Measurements from ENCODE around the gene IL1RL2. TPM values are rescaled to one million over a fixed set of nuclear protein-coding genes. Genes with fewer than 3 reads are reported as not detected.
A peak's percentile ranks its signal among the peaks of the same experiment; 100 is the strongest.

Gene IL1RL2
- total RNA-seq, 3 donors from 2014 or later (not counting 1 experiment from before 2014, with no cell fraction given): not detected

DNA sequence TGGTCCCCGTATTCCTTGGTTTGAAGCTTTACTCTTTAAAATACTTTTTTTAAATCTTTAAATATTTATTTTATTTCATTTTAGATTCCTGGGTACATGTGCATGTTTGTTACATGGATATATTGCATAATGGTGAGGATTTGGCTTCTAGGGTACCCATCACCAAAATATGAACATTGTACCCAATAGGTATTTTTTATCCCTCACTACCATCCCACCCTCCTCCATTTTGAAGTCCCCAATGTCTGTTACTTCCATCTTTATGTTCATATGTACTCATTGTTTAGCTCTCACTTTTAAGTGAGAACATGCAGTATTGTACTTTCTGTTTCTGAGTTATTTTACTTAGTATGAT is 65.0 kb downstream of the IL1RL2 start:
- H3K4me3 Mint-ChIP-seq: no peak overlapping the region
- H3K9me3 Mint-ChIP-seq: no peaks in the 10 kb centered on the region
- H3K36me3 Mint-ChIP-seq: no peaks in the 10 kb centered on the region
- Histone ChIP-seq H3K27me3 (ENCODE audit: control insufficient read depth, insufficient read depth, low read length) (peaks cover 2% of the 10 kb centered on the region), H3K4me3 (ENCODE audit: low read length) (no peak overlapping the region), H3K27ac (ENCODE audit: low read length) (no peak overlapping the region), H3K36me3 (ENCODE audit: control insufficient read depth, insufficient read depth, low read length) (no peaks in the 10 kb centered on the region), H3K4me1 (ENCODE audit: control insufficient read depth, insufficient read depth, low read length) (peaks cover 31% of the 10 kb centered on the region), H3K9me3 (ENCODE audit: control insufficient read depth, insufficient read depth, low read length) (no peaks in the 10 kb centered on the region)
- WGBS (ENCODE audit: insufficient coverage): no CpG with 5 or more reads among the region's 1 CpG
- intact Hi-C loops (cut with micrococcal nuclease): loop anchor here (5.0 kb wide), 2 partner anchors 115 to 190 kb away; no protein-coding TSS in a partner anchor
- no peak for DNase-seq
- TF ChIP-seq CTCF (IDR thresholded peaks at IDR 0.05): peak; percentile 4
- no peak for ATAC-seq
- H3K27ac Mint-ChIP-seq: no peak overlapping the region
- H3K27me3 Mint-ChIP-seq (ENCODE audit: low read depth in 2 of 2): peaks cover 0 to 8% of the 10 kb centered on the region in 2 donors
- H3K4me1 Mint-ChIP-seq: peaks cover 36 to 41% of the 10 kb centered on the region in 2 donors

GRCh38 chr2:102252236-102252635 is 65.4 kb downstream of the IL1RL2 start:
- ATAC-seq (no peak), DNase-seq (no peak)
- H3K4me3 Mint-ChIP-seq: peak overlapping the region; percentile 71
- H3K36me3 Mint-ChIP-seq: no peaks in the 10 kb centered on the region
- H3K27me3 Mint-ChIP-seq (ENCODE audit: low read depth in 2 of 2): peaks cover 0 to 8% of the 10 kb centered on the region in 2 donors
- H3K36me3 ChIP-seq (ENCODE audit: control insufficient read depth, insufficient read depth, low read length): no peaks in the 10 kb centered on the region
- peaks cover 35% of the 10 kb centered on the region for H3K4me1 ChIP-seq (ENCODE audit: control insufficient read depth, insufficient read depth, low read length)
- no peaks in the 10 kb centered on the region for H3K9me3 Mint-ChIP-seq
- H3K27me3 ChIP-seq (ENCODE audit: control insufficient read depth, insufficient read depth, low read length): peaks cover 2% of the 10 kb centered on the region
- H3K4me1 Mint-ChIP-seq: peaks cover 40 to 45% of the 10 kb centered on the region in 2 donors
- no peaks in the 10 kb centered on the region for H3K9me3 ChIP-seq (ENCODE audit: control insufficient read depth, insufficient read depth, low read length)
- no peak overlapping the region for H3K27ac Mint-ChIP-seq
- H3K4me3 ChIP-seq (ENCODE audit: low read length): no peak overlapping the region
- TF ChIP-seq CTCF (IDR thresholded peaks at IDR 0.05): no peak
- WGBS (ENCODE audit: insufficient coverage): no CpG with 5 or more reads among the region's 2 CpGs
- intact Hi-C loops (cut with micrococcal nuclease): loop anchor here (5.0 kb wide), 2 partner anchors 115 to 190 kb away; no protein-coding TSS in a partner anchor
- H3K27ac ChIP-seq (ENCODE audit: low read length): no peak overlapping the region

DNA sequence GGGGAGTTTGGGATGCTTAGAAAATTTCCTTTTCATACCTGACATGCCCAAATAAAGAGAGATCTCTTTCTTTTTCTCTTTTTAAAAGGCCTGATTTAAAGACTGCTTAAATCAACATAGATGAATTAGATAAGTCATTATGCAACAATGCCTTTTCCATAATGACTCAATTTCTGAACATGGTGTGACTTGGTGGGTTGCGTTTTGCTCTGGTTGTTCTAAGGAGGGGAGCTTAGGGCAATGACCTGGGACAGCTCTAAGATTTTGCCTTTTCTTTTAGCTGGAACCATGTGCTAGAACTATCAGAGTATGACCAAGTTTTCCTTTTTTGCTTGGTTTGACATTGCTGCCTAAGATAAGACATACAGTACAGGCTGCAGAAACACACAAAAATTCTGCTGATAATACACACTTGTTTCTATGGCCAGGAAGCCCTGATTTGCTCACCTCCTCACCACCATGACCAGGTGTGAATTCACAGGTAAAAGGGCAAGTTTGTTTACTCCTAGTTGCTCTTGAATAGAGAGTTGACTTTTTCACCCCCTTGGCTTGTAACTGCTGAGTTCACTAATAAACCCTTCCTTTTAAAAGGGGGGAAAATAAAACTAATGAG is 66.4 kb downstream of the IL1RL2 start:
- no peaks in the 10 kb centered on the region for H3K36me3 Mint-ChIP-seq
- TF ChIP-seq CTCF (IDR thresholded peaks at IDR 0.05): no peak
- peak overlapping the region; percentile 41 for H3K4me3 Mint-ChIP-seq
- peak overlapping the region; percentile 45 to 72 for H3K27ac Mint-ChIP-seq
- intact Hi-C loops (cut with micrococcal nuclease): loop anchor here (5.0 kb wide), 2 partner anchors 116 to 189 kb away; no protein-coding TSS in a partner anchor
- Histone ChIP-seq H3K9me3 (ENCODE audit: control insufficient read depth, insufficient read depth, low read length) (no peaks in the 10 kb centered on the region), H3K4me1 (ENCODE audit: control insufficient read depth, insufficient read depth, low read length) (peaks cover 40% of the 10 kb centered on the region), H3K36me3 (ENCODE audit: control insufficient read depth, insufficient read depth, low read length) (no peaks in the 10 kb centered on the region), H3K4me3 (ENCODE audit: low read length) (no peak overlapping the region), H3K27me3 (ENCODE audit: control insufficient read depth, insufficient read depth, low read length) (peaks cover 2% of the 10 kb centered on the region), H3K27ac (ENCODE audit: low read length) (no peak overlapping the region)
- H3K9me3 Mint-ChIP-seq: no peaks in the 10 kb centered on the region
- WGBS (ENCODE audit: insufficient coverage): 56% methylated on average over 1 of the region's 1 CpG
- ATAC-seq (peak; percentile 47 to 51 (median 47)), DNase-seq (peak in 1 of 2 donors; percentile 42)
- peaks cover 50 to 55% of the 10 kb centered on the region in 2 donors for H3K4me1 Mint-ChIP-seq
- H3K27me3 Mint-ChIP-seq (ENCODE audit: low read depth in 2 of 2): peaks cover 0 to 6% of the 10 kb centered on the region in 2 donors
